Mesenchymal stem cell (in vitro differentiated cells and primary cell): ENCODE measurements around the gene MAPK9.
A peak's percentile ranks its signal among the peaks of the same experiment; 100 is the strongest.

Source experiments
- DNase-seq: peaks from one replicate; pipeline ENCODE4 v3.0.0-alpha.2; 2013
- H2AFZ ChIP-seq: one replicate; pipeline ENCODE4 v1.6.1; 2013; ENCODE audit warnings: low read depth, mild to moderate bottlenecking, control low read depth, inconsistent platforms, low read length, moderate library complexity
- H2AK5ac ChIP-seq: 2 replicates; pipeline ENCODE4 v1.6.1; 2013; ENCODE audit warnings: low read length, moderate library complexity, mild to moderate bottlenecking, inconsistent platforms; ENCODE audit not compliant: severe bottlenecking
- H2BK120ac ChIP-seq: one replicate; pipeline ENCODE4 v1.6.1; 2013; ENCODE audit warnings: low read depth, mild to moderate bottlenecking, inconsistent platforms, low read length, moderate library complexity
- H2BK12ac ChIP-seq, 2 experiments: one replicate each; pipeline ENCODE4 v1.6.1; 2013; ENCODE audit warnings: inconsistent platforms in 2 of 2, low read length in 2 of 2, mild to moderate bottlenecking in 2 of 2, moderate library complexity in 2 of 2, control low read depth in 1 of 2
- H2BK15ac ChIP-seq: one replicate; pipeline ENCODE4 v1.6.1; 2013; ENCODE audit warnings: mild to moderate bottlenecking, low read depth, inconsistent platforms; ENCODE audit not compliant: poor library complexity, severe bottlenecking
- H2BK5ac ChIP-seq: 2 replicates; pipeline ENCODE4 v1.6.1; 2013; ENCODE audit warnings: low read depth, mild to moderate bottlenecking, low read length, control low read depth, inconsistent platforms; ENCODE audit not compliant: poor library complexity, severe bottlenecking
- H3K14ac ChIP-seq, 2 experiments: one replicate each; pipeline ENCODE4 v1.6.1; 2013; ENCODE audit warnings: inconsistent platforms in 2 of 2, low read length in 2 of 2, control low read depth in 1 of 2, mild to moderate bottlenecking in 1 of 2, moderate library complexity in 1 of 2
- H3K18ac ChIP-seq, 2 experiments: one replicate each; pipeline ENCODE4 v1.6.1; 2013; ENCODE audit warnings: inconsistent platforms in 2 of 2, low read length in 2 of 2, control low read depth in 1 of 2, low read depth in 1 of 2, mild to moderate bottlenecking in 1 of 2
- H3K23ac ChIP-seq, 2 experiments: one replicate each; pipeline ENCODE4 v1.6.1; 2013; ENCODE audit warnings: inconsistent platforms in 2 of 2, low read length in 2 of 2, mild to moderate bottlenecking in 2 of 2, moderate library complexity in 2 of 2, control low read depth in 1 of 2
- H3K27ac ChIP-seq: 2 replicates; pipeline ENCODE4 v1.5.1; 2013; ENCODE audit warnings: mild to moderate bottlenecking, moderate library complexity, low read length, control low read depth, inconsistent platforms; ENCODE audit not compliant: poor library complexity, severe bottlenecking
- H3K27me3 ChIP-seq, 2 experiments: 2 replicates each; pipeline versions ENCODE4 v1.6.1 to v1.7.0; 2013; ENCODE audit warnings: low read length in 2 of 2, mild to moderate bottlenecking in 2 of 2, moderate library complexity in 2 of 2, control low read depth in 1 of 2, inconsistent platforms in 1 of 2; ENCODE audit not compliant: control insufficient read depth in 1 of 2, insufficient read depth in 1 of 2
- H3K36me3 ChIP-seq, 2 experiments: 2 replicates each; pipeline versions ENCODE4 v1.6.1 to v1.7.0; 2013; ENCODE audit warnings: low read length in 2 of 2, control low read depth in 1 of 2, inconsistent platforms in 1 of 2, low read depth in 1 of 2, mild to moderate bottlenecking in 1 of 2; ENCODE audit not compliant: insufficient read depth in 2 of 2, control insufficient read depth in 1 of 2
- H3K4ac ChIP-seq, 2 experiments: one replicate each; pipeline ENCODE4 v1.6.1; 2013; ENCODE audit warnings: inconsistent platforms in 2 of 2, low read length in 2 of 2, mild to moderate bottlenecking in 2 of 2, moderate library complexity in 2 of 2, control low read depth in 1 of 2, low read depth in 1 of 2
- H3K4me1 ChIP-seq: 2 replicates; pipeline ENCODE4 v1.6.1; 2013; ENCODE audit warnings: low read depth, low read length, control low read depth; ENCODE audit not compliant: control insufficient read depth, insufficient read depth
- H3K4me2 ChIP-seq: 2 replicates; pipeline ENCODE4 v1.6.1; 2013; ENCODE audit warnings: low read length, mild to moderate bottlenecking, inconsistent platforms; ENCODE audit not compliant: poor library complexity, severe bottlenecking
- H3K4me3 ChIP-seq, 2 experiments: 2 replicates each; pipeline versions ENCODE4 v1.5.1 to v1.7.0; 2013; ENCODE audit warnings: low read length in 2 of 2, mild to moderate bottlenecking in 2 of 2, control low read depth in 1 of 2, low read depth in 1 of 2; ENCODE audit not compliant: insufficient read depth in 1 of 2
- H3K79me1 ChIP-seq: replicated peaks from 2 replicates; pipeline ENCODE4 v1.6.1; 2013; ENCODE audit warnings: mild to moderate bottlenecking, control low read depth, low read length, inconsistent platforms; ENCODE audit not compliant: poor library complexity, severe bottlenecking
- H3K9ac ChIP-seq: 2 replicates; pipeline ENCODE4 v1.7.0; 2013; ENCODE audit warnings: mild to moderate bottlenecking, low read length, moderate library complexity
- H3K9me3 ChIP-seq: 2 replicates; pipeline ENCODE4 v1.7.0; 2013; ENCODE audit warnings: mild to moderate bottlenecking, low read length; ENCODE audit not compliant: control insufficient read depth
- H4K8ac ChIP-seq: one replicate; pipeline ENCODE4 v1.6.1; 2013; ENCODE audit warnings: inconsistent platforms, mild to moderate bottlenecking, low read length, moderate library complexity
- H4K91ac ChIP-seq: one replicate; pipeline ENCODE4 v1.6.1; 2013; ENCODE audit warnings: mild to moderate bottlenecking, low read length, inconsistent platforms
- WGBS: methylation state at CpG from one replicate; pipeline ENCODE4 v1.1.7; 2013; ENCODE audit warnings: mixed read lengths; 5-methylcytosine and 5-hydroxymethylcytosine counted together

MAPK9 gene

GRCh38 chr5:180324601-180324950 lies 32.7 kb upstream of the MAPK9 start:
- 94% methylated on average over 8 of the region's 8 CpGs for WGBS
- DNase-seq = no peak

GRCh38 chr5:180323941-180324600 lies 32.2 kb upstream of the MAPK9 start:
- 83% methylated on average over 11 of the region's 11 CpGs for WGBS
- peaks cover 29 to 95% of the 10 kb centered on the region in 2 experiments for H3K36me3 ChIP-seq
- peaks cover 30% of the 10 kb centered on the region for H3K4me1 ChIP-seq

More at GRCh38 chr5:180324601-180324950, 32.7 kb upstream of the MAPK9 start:
- no peak overlapping the region for H2BK5ac ChIP-seq
- no peak overlapping the region for H3K9ac ChIP-seq
- H2BK12ac ChIP-seq = no peak overlapping the region
- peaks cover 31% of the 10 kb centered on the region for H3K4me1 ChIP-seq
- peaks cover 30 to 95% of the 10 kb centered on the region in 2 experiments for H3K36me3 ChIP-seq
- no peak overlapping the region for H3K23ac ChIP-seq
- H2BK15ac ChIP-seq = no peak overlapping the region
- H3K14ac ChIP-seq = no peak overlapping the region
- H3K4ac ChIP-seq = no peak overlapping the region
- H4K8ac ChIP-seq = no peak overlapping the region
- H3K27ac ChIP-seq = peak overlapping the region; percentile 27
- H4K91ac ChIP-seq = no peak overlapping the region
- H2AFZ ChIP-seq = no peak overlapping the region
- H2AK5ac ChIP-seq = no peak overlapping the region
- no peak overlapping the region for H3K18ac ChIP-seq
- no peak overlapping the region for H3K4me2 ChIP-seq
- H3K9me3 ChIP-seq = no peaks in the 10 kb centered on the region
- H3K27me3 ChIP-seq = no peaks in the 10 kb centered on the region
- peaks cover 11% of the 10 kb centered on the region for H3K79me1 ChIP-seq
- H2BK120ac ChIP-seq = no peak overlapping the region
- H3K4me3 ChIP-seq = no peak overlapping the region

GRCh38 chr5:180323160-180323559 lies 31.3 kb upstream of the MAPK9 start:
- Histone ChIP-seq H3K4me3 (no peak overlapping the region), H3K4ac (no peak overlapping the region), H2BK15ac (no peak overlapping the region), H3K36me3 (peaks cover 34 to 95% of the 10 kb centered on the region in 2 experiments), H2AK5ac (no peak overlapping the region), H2BK5ac (no peak overlapping the region), H2AFZ (no peak overlapping the region), H3K18ac (no peak overlapping the region), H3K23ac (no peak overlapping the region), H3K4me2 (no peak overlapping the region), H2BK120ac (no peak overlapping the region), H3K79me1 (peaks cover 8% of the 10 kb centered on the region), H3K27me3 (no peaks in the 10 kb centered on the region), H3K27ac (no peak overlapping the region), H3K4me1 (peaks cover 26% of the 10 kb centered on the region), H3K14ac (no peak overlapping the region), H4K91ac (no peak overlapping the region), H2BK12ac (no peak overlapping the region), H4K8ac (peak overlapping the region; percentile 23), H3K9me3 (no peaks in the 10 kb centered on the region), H3K9ac (no peak overlapping the region)
- DNase-seq = no peak
- 97% methylated on average over 14 of the region's 14 CpGs for WGBS

More at GRCh38 chr5:180323941-180324600, 32.2 kb upstream of the MAPK9 start:
- no peak overlapping the region for H3K4ac ChIP-seq
- H3K18ac ChIP-seq = no peak overlapping the region
- no peak overlapping the region for H4K8ac ChIP-seq
- H3K9me3 ChIP-seq = no peaks in the 10 kb centered on the region
- no peak overlapping the region for H3K9ac ChIP-seq
- H3K4me3 ChIP-seq = no peak overlapping the region
- no peak overlapping the region for H2AK5ac ChIP-seq
- no peak overlapping the region for H2AFZ ChIP-seq
- H4K91ac ChIP-seq = no peak overlapping the region
- H3K14ac ChIP-seq = no peak overlapping the region
- no peak overlapping the region for H2BK120ac ChIP-seq
- H3K23ac ChIP-seq = no peak overlapping the region
- peaks cover 9% of the 10 kb centered on the region for H3K79me1 ChIP-seq
- no peak overlapping the region for H3K4me2 ChIP-seq
- H2BK12ac ChIP-seq = no peak overlapping the region
- H3K27me3 ChIP-seq = no peaks in the 10 kb centered on the region
- no peak overlapping the region for H2BK15ac ChIP-seq
- H3K27ac ChIP-seq = peak overlapping the region; percentile 57
- DNase-seq = peak; percentile 45
- H2BK5ac ChIP-seq = no peak overlapping the region

- no peak overlapping the region for H3K4me3 ChIP-seq
- H3K4me2 ChIP-seq = no peak overlapping the region
- H3K18ac ChIP-seq = no peak overlapping the region
- H3K27me3 ChIP-seq = no peaks in the 10 kb centered on the region
- H3K14ac ChIP-seq = peak overlapping the region in 1 of 2 experiments; percentile 36
- no peaks in the 10 kb centered on the region for H3K9me3 ChIP-seq
- H3K27ac ChIP-seq = no peak overlapping the region
- H4K8ac ChIP-seq = no peak overlapping the region
- H3K36me3 ChIP-seq = peaks cover 40 to 92% of the 10 kb centered on the region in 2 experiments
- 98% methylated on average over 23 of the region's 23 CpGs for WGBS
- H3K4ac ChIP-seq = no peak overlapping the region
- H2BK5ac ChIP-seq = no peak overlapping the region
- H2BK120ac ChIP-seq = no peak overlapping the region
- H2BK12ac ChIP-seq = no peak overlapping the region
- H3K9ac ChIP-seq = no peak overlapping the region
- peaks cover 6% of the 10 kb centered on the region for H3K79me1 ChIP-seq
- no peak for DNase-seq
- peak overlapping the region in 1 of 2 experiments; percentile 30 for H3K23ac ChIP-seq
- no peak overlapping the region for H2BK15ac ChIP-seq
- no peak overlapping the region for H2AK5ac ChIP-seq
- H4K91ac ChIP-seq = no peak overlapping the region
- peaks cover 5% of the 10 kb centered on the region for H3K4me1 ChIP-seq
- H2AFZ ChIP-seq = no peak overlapping the region
Observed at GRCh38 chr5:180318456-180319089, 26.7 kb upstream of the MAPK9 start.
